GM06990 (cell line): ENCODE results near the gene ZNF318.
"Not testable (repeated sequence)": the region's sequence is repeated elsewhere in the genome, so short reads cannot be mapped to it uniquely, and the experiment has no call there.

ENCODE experiments used
- DNase-seq: peaks from one replicate; pipeline ENCODE4 v3.0.0-alpha.2; 2011; ENCODE audit not compliant: insufficient read length; ENCODE audit errors: extremely low read depth
- H3K27me3 ChIP-seq: replicated peaks from 2 replicates; pipeline ENCODE4 v1.6.0; 2011; ENCODE audit warnings: low read length; ENCODE audit not compliant: control insufficient read depth, insufficient read depth
- H3K36me3 ChIP-seq: 2 replicates; pipeline ENCODE4 v1.5.1; 2011; ENCODE audit warnings: low read length; ENCODE audit not compliant: control insufficient read depth, insufficient read depth
- H3K4me3 ChIP-seq: replicated peaks from 2 replicates; pipeline ENCODE4 v1.5.1; 2011; ENCODE audit warnings: low read depth, mild to moderate bottlenecking, control low read depth, low read length
- TF ChIP-seq, protein P1 (sequence below): IDR thresholded peaks from 2 replicates; pipeline ENCODE4 v1.5.1; 2011; ENCODE audit warnings: low read length, control low read depth, mild to moderate bottlenecking, inconsistent platforms; ENCODE audit not compliant: insufficient read depth, poor library complexity, severe bottlenecking

Gene ZNF318

GRCh38 chr6:43396408-43397149 lies 27.1 kb upstream of the ZNF318 start:
- H3K27me3 ChIP-seq = no peaks in the 10 kb centered on the region
- no peaks in the 10 kb centered on the region for H3K36me3 ChIP-seq
- H3K4me3 ChIP-seq = no peak overlapping the region
- TF ChIP-seq, protein P1, sequence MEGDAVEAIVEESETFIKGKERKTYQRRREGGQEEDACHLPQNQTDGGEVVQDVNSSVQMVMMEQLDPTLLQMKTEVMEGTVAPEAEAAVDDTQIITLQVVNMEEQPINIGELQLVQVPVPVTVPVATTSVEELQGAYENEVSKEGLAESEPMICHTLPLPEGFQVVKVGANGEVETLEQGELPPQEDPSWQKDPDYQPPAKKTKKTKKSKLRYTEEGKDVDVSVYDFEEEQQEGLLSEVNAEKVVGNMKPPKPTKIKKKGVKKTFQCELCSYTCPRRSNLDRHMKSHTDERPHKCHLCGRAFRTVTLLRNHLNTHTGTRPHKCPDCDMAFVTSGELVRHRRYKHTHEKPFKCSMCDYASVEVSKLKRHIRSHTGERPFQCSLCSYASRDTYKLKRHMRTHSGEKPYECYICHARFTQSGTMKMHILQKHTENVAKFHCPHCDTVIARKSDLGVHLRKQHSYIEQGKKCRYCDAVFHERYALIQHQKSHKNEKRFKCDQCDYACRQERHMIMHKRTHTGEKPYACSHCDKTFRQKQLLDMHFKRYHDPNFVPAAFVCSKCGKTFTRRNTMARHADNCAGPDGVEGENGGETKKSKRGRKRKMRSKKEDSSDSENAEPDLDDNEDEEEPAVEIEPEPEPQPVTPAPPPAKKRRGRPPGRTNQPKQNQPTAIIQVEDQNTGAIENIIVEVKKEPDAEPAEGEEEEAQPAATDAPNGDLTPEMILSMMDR = no peak
- no peak for DNase-seq

DNA sequence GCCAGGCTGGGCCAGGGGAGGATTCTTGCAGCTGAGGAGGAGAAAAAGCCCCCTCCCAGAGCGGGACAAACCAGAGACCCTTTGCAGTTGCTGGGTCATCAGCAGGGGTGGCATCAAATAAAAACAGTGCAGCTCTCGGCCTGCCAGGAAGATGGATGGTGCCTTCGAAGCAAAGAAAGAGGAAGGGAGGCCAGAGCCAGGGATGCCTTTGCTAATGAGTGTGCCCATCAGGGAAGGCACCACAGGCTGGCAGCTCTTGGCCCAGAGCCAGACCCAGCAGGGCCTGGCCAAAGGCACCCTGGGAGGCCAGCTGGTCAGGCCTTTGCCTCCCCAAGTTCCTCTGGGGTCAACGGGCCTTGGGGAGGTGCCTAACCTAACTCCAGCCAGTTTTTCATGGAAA lies 26.3 kb upstream of the ZNF318 start:
- DNase-seq = no peak
- TF ChIP-seq, protein P1 = no peak
- Histone ChIP-seq H3K27me3 (no peaks in the 10 kb centered on the region), H3K4me3 (no peak overlapping the region), H3K36me3 (no peaks in the 10 kb centered on the region)

DNA sequence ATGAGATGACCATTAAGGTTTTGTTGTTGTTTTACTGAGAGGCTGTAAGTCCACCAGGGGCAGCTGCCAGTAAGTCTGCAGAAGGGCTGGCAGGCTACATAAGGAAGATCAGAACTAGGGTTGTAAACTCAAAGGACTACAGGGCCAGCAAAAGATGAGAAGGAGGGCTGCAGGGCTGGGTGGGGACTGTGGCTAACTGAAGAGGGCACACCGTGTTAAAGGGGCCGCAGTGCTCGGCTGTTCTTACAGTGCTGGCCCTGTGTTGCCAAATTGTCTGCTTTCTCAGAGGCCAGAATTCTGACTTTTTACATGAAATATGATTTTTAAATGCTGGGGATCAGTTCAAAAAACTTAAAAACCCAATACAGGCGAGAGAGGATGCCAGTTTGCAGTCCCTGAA lies 25.5 kb upstream of the ZNF318 start:
- H3K36me3 ChIP-seq = no peaks in the 10 kb centered on the region
- H3K4me3 ChIP-seq = no peak overlapping the region
- TF ChIP-seq, protein P1 = no peak
- no peak for DNase-seq
- no peaks in the 10 kb centered on the region for H3K27me3 ChIP-seq

- Histone ChIP-seq H3K4me3 (peak overlapping the region; percentile 41), H3K36me3 (no peaks in the 10 kb centered on the region), H3K27me3 (no peaks in the 10 kb centered on the region)
- DNase-seq = no peak
- TF ChIP-seq, protein P1 = no peak
Observed at GRCh38 chr6:43393602-43394001, 24.2 kb upstream of the ZNF318 start.

- H3K27me3 ChIP-seq, H3K36me3 ChIP-seq, H3K4me3 ChIP-seq, DNase-seq: not testable (repeated sequence)
Observed at GRCh38 chr6:43393133-43393532, 23.7 kb upstream of the ZNF318 start.

- Histone ChIP-seq H3K36me3 (no peaks in the 10 kb centered on the region), H3K27me3 (no peaks in the 10 kb centered on the region), H3K4me3 (no peak overlapping the region)
- DNase-seq = no peak
- TF ChIP-seq, protein P1 = no peak
Observed at GRCh38 chr6:43391440-43392031, 22.1 kb upstream of the ZNF318 start.

DNA sequence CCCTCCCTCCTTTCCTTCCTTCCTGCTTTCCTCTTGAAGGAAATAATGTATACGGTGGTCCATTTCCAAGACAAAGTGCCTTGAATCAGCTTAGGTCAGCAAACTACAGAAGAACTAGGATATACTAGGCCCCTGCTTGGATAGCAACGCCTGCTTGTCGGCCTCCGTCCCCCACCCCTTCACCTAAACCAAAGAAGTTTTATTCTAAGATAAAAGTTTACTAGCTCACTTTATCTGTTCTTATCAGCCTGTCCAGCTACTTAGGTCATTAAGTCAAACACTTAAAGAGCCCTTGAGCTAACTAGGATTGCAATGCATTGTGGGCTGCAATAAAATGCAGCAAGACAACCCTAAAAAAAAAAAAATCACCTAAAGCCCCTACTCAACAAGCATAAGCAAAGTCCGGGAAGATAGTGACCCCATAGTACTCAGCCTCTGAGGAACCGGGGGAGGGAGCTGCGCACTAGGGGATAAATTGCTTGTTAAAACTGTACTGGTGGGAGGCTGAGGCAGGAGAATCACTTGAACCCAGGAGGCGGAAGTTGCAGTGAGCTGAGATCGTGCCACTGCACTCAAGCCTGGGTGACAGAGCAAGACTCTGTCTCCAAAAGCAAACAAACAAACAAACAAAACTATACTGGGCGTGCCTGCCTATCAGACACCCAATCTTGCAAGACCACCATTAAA lies 21.4 kb upstream of the ZNF318 start:
- not testable (repeated sequence) for H3K27me3 ChIP-seq, H3K36me3 ChIP-seq, H3K4me3 ChIP-seq, DNase-seq
